Spleen (tissue), 11 donors: ENCODE results near the gene PLA2G4E. TPM values are rescaled to one million over a fixed set of nuclear protein-coding genes. Genes with fewer than 3 reads are reported as not detected.

ENCODE experiments used
- DNase-seq: peaks from one replicate; pipeline ENCODE4 v3.0.0-alpha.2; 2020
- H3K27ac ChIP-seq, 8 donors: fragments of 200-600 bp; sonication (generic) in 7 of 8; 1 replicate in 4 of 8; 2 replicates in 4 of 8; pipeline versions ENCODE4 v1.5.0 to v1.8.0; 2016 to 2021; ENCODE audit warnings: inconsistent platforms in 4 of 8, mild to moderate bottlenecking in 4 of 8, moderate library complexity in 1 of 8
- H3K27me3 ChIP-seq, 7 donors: fragments of 200-600 bp; sonication (generic) in 6 of 7; replicated peaks in 1 of 7; 1 replicate in 4 of 7; 2 replicates in 3 of 7; pipeline versions ENCODE4 v1.5.0 to v1.8.0; 2016 to 2021; ENCODE audit warnings: inconsistent platforms in 3 of 7, mild to moderate bottlenecking in 1 of 7
- H3K36me3 ChIP-seq, 6 donors: fragments of 200-600 bp; sonication (generic) in 5 of 6; 1 replicate in 4 of 6; 2 replicates in 2 of 6; pipeline versions ENCODE4 v1.5.0 to v1.8.0; 2016 to 2021; ENCODE audit warnings: inconsistent platforms in 2 of 6
- H3K4me1 ChIP-seq, 6 donors: fragments of 200-600 bp; sonication (generic) in 5 of 6; 1 replicate in 3 of 6; 2 replicates in 3 of 6; pipeline versions ENCODE4 v1.5.0 to v1.8.0; 2016 to 2021; ENCODE audit warnings: inconsistent platforms in 3 of 6
- H3K4me3 ChIP-seq, 8 donors: fragments of 200-600 bp; sonication (generic) in 7 of 8; 1 replicate in 4 of 8; 2 replicates in 4 of 8; pipeline versions ENCODE4 v1.5.0 to v1.8.0; 2016 to 2021; ENCODE audit warnings: inconsistent platforms in 4 of 8, mild to moderate bottlenecking in 4 of 8, moderate library complexity in 2 of 8
- H3K9me3 ChIP-seq, 8 donors: fragments of 200-600 bp; sonication (generic) in 7 of 8; 1 replicate in 4 of 8; 2 replicates in 4 of 8; pipeline versions ENCODE4 v1.5.0 to v1.8.0; 2016 to 2021; ENCODE audit warnings: inconsistent platforms in 4 of 8
- POLR2A ChIP-seq, 3 donors: fragments of 450-650 bp; IDR thresholded peaks; one replicate each; pipeline ENCODE4 v1.5.1; 2017; ENCODE audit warnings: antibody characterized with exemption in 3 of 3, mild to moderate bottlenecking in 1 of 3
- POLR2AphosphoS5 ChIP-seq, 3 donors: sonication (generic); formaldehyde crosslinking; IDR thresholded peaks; one replicate each; pipeline ENCODE4 v1.5.1; 2017; ENCODE audit warnings: antibody characterized with exemption in 3 of 3
- WGBS, 5 donors: extraction: QIAGEN DNeasy Blood & Tissue Kit in 3 of 5; methylation state at CpG; one replicate each; pipeline versions ENCODE4 v1.1.5 to v1.1.7; 2013 to 2018; 5-methylcytosine and 5-hydroxymethylcytosine counted together
- intact Hi-C: fragments of 100-400 bp; cut with DNase I; formaldehyde crosslinking; loops from one replicate; pipeline ENCODE4 v1.15.0; 2023; ENCODE audit warnings: low total_unique reads
- polyA plus RNA-seq, 3 donors: library from polyadenylated mRNA; stranded (reverse); fragments of 200-250 nt; gene quantifications; one replicate each; pipeline ENCODE4 v1.2.1, GENCODE V29; 2013
- total RNA-seq, 7 donors: library from RNA; depleted of rRNA in 3 of 7; stranded (reverse); fragments of >200 nt in 3 of 7; fragmentation: NEBNext Ultra II Directional in 4 of 7; extraction: Animal tissue kit (Norgen Biotek cat#: 25700) in 4 of 7; gene quantifications; one replicate each; pipeline versions ENCODE4 v1.1.0 to v1.2.1, GENCODE V29; 2016 to 2021
- TF ChIP-seq, protein P1 (sequence below), 11 experiments: fragments of 200-600 bp in 7 of 11; fragments of 450-650 bp in 4 of 11; sonication (generic) in 4 of 11; IDR thresholded peaks in 8 of 11; conservative IDR thresholded peaks in 3 of 11; 1 replicate in 7 of 11; 2 replicates in 4 of 11; pipeline versions ENCODE4 v1.4.0 to v1.8.0; 2016 to 2021; ENCODE audit warnings: antibody characterized with exemption in 11 of 11, inconsistent platforms in 4 of 11, mild to moderate bottlenecking in 1 of 11
- donor health status: healthy with polysubstance abuse.
- donor health status: DM: no; HTN: no; CAD: no; lungs with moderate emphysema.
- donor health status: DM: no; HTN: no; CAD: no.
- donor health status: Bipolar disorder and iron deficiency.
- donor health status: healthy.
- donor health status: DM: no; HTN: no; CAD: no.
- donor health status: DM: yes; HTN: yes; CAD: no.

Gene PLA2G4E
- total and polyA plus RNA-seq, 10 donors = not detected

DNA sequence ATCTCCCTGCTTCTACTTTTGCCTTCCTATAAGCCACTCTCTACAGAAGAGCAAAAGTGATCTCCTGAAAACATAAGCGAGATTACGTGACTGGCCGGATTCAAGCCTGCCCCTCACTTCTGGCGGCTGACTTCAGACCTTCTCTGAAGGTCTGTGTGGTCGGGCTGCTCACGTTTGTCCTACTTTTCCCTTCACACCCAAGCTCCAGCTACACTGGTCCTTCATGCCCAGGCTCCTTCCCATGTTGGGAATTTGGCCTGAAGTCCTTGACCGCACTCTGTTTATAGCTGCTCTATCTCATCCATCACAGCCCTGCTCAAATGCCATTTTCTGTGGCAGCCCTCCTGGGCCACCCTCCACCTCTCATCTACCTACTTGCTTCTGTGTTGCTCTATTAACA, 6.7 kb upstream of the PLA2G4E start:
- no peaks in the 10 kb centered on the region for H3K27me3 ChIP-seq
- no peak overlapping the region for H3K4me3 ChIP-seq
- peaks cover 0 to 9% (median 0%) of the 10 kb centered on the region in 8 donors for H3K9me3 ChIP-seq
- intact Hi-C loops = no loop called here
- TF ChIP-seq, protein P1, sequence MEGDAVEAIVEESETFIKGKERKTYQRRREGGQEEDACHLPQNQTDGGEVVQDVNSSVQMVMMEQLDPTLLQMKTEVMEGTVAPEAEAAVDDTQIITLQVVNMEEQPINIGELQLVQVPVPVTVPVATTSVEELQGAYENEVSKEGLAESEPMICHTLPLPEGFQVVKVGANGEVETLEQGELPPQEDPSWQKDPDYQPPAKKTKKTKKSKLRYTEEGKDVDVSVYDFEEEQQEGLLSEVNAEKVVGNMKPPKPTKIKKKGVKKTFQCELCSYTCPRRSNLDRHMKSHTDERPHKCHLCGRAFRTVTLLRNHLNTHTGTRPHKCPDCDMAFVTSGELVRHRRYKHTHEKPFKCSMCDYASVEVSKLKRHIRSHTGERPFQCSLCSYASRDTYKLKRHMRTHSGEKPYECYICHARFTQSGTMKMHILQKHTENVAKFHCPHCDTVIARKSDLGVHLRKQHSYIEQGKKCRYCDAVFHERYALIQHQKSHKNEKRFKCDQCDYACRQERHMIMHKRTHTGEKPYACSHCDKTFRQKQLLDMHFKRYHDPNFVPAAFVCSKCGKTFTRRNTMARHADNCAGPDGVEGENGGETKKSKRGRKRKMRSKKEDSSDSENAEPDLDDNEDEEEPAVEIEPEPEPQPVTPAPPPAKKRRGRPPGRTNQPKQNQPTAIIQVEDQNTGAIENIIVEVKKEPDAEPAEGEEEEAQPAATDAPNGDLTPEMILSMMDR (IDR thresholded peaks at IDR 0.05 in 8 of 11, conservative IDR thresholded peaks at IDR 0.05 in 3 of 11) = no peak
- no peak for TF ChIP-seq POLR2AphosphoS5 (IDR thresholded peaks at IDR 0.05)
- no peak for TF ChIP-seq POLR2A (IDR thresholded peaks at IDR 0.05)
- no peaks in the 10 kb centered on the region for H3K4me1 ChIP-seq
- no peak overlapping the region for H3K27ac ChIP-seq
- H3K36me3 ChIP-seq = no peaks in the 10 kb centered on the region
- DNase-seq = no peak
- WGBS, 5 donors = 77 to 85% (median 83%) methylated on average over 7 of the region's 7 CpGs

DNA sequence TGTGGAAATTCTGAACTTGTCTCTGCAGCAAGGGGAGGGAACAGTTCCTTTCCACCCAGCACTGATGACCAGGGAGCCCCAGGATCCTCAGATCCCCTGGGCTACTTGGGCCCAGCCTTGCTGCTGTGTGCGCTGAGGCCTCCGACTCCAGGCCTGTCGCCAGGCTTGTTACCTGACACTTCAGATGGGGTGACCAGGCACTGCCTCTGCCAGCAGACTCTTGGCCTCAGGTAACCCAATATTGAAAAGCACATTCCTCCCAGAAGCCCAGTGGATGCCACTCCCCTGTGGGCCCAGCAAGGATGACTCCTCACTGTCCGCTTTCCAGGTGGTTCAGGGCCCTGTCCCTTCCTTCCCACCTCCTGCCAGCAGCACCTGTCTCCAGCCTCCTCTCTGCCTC, 3.5 kb upstream of the PLA2G4E start:
- WGBS, 5 donors = 72 to 97% (median 95%) methylated on average over 3 to 4 of the region's 4 CpGs
- TF ChIP-seq POLR2A (IDR thresholded peaks at IDR 0.05) = no peak
- TF ChIP-seq, protein P1 (IDR thresholded peaks at IDR 0.05 in 8 of 11, conservative IDR thresholded peaks at IDR 0.05 in 3 of 11) = no peak
- no peak for TF ChIP-seq POLR2AphosphoS5 (IDR thresholded peaks at IDR 0.05)
- no peak for DNase-seq
- Histone ChIP-seq H3K27ac (no peak overlapping the region), H3K4me1 (no peaks in the 10 kb centered on the region), H3K4me3 (no peak overlapping the region), H3K36me3 (no peaks in the 10 kb centered on the region), H3K27me3 (peaks cover 0 to 6% (median 0%) of the 10 kb centered on the region in 7 donors), H3K9me3 (peaks cover 0 to 9% (median 0%) of the 10 kb centered on the region in 8 donors)
- intact Hi-C loops = no loop called here

DNA sequence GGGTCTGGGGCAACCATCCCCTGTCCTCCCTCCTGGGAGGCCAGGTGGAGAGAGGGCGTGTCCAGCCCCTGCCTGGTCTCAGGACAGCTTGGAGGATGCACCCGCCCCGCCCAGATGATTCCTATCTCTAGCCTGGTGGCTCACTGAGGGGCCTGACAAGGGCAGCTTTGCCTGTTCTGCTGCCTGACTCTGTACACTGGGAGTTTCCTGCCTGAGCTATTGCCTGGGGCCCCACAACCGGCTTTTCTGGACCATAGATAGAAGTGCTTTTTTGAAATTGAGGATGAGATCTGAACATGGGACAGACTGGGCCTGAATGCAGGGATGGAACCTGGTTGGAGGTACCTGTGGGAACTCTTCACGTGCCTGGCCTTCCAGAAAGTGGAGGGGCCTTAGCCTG, 751 bp upstream of the PLA2G4E start:
- H3K4me1 ChIP-seq = no peaks in the 10 kb centered on the region
- DNase-seq = peak; percentile 15
- no peak overlapping the region for H3K4me3 ChIP-seq
- H3K27ac ChIP-seq = no peak overlapping the region
- intact Hi-C loops = no loop called here
- H3K27me3 ChIP-seq = peaks cover 0 to 6% (median 0%) of the 10 kb centered on the region in 7 donors
- no peaks in the 10 kb centered on the region for H3K36me3 ChIP-seq
- TF ChIP-seq, protein P1 (IDR thresholded peaks at IDR 0.05 in 8 of 11, conservative IDR thresholded peaks at IDR 0.05 in 3 of 11) = no peak
- TF ChIP-seq POLR2AphosphoS5 (IDR thresholded peaks at IDR 0.05) (no peak), POLR2A (IDR thresholded peaks at IDR 0.05) (no peak)
- WGBS, 5 donors = 80 to 95% (median 86%) methylated on average over 5 of the region's 5 CpGs
- H3K9me3 ChIP-seq = peaks cover 0 to 9% (median 0%) of the 10 kb centered on the region in 8 donors

DNA sequence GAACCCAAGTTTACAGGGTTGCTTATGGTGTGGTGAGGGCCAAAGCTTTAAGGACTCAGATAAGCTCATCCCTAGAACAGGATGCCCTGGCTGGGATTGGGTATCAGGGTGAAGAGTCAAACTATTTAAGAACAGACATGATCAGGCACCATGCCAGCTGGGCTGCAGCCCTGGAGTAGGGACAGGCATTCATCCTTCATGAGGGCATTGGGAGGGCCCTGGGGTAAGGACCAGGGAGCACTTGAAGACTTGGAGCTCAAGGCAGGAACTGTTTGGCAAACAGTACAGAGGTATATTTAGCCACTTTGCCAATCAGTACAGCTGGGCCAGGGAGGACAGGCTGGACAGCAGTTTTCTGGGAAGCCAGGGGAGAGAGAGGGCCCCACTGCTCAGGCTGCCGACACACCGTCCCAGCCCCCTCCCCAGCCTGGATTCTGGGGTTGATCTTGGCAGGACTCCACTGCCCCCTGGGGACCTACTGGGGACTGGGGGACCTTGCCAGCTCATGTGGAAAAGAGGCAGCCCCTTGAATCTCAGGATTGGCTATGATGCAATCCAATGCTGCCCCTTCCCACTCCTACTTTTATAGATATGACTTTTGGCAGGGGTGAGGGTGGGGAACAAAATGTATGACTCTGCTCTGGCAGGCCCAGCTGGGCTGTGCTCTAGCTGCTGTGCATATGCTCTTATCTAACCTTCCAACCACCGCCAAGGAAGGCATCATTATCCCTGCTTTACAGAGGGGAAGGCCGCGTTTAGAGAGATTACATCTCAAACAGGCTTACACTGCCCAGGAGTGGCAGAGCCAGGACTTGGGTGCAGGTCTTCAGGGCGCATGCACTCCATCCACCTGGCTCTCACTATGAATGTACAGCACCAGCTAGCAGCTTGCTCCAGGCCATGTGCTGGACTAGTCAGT, 2.3 kb downstream of the PLA2G4E start:
- peaks cover 0 to 6% (median 0%) of the 10 kb centered on the region in 7 donors for H3K27me3 ChIP-seq
- intact Hi-C loops = no loop called here
- no peak for TF ChIP-seq POLR2A (IDR thresholded peaks at IDR 0.05)
- H3K4me3 ChIP-seq = no peak overlapping the region
- no peaks in the 10 kb centered on the region for H3K4me1 ChIP-seq
- no peak overlapping the region for H3K27ac ChIP-seq
- peaks cover 0 to 9% (median 0%) of the 10 kb centered on the region in 8 donors for H3K9me3 ChIP-seq
- 69 to 88% (median 82%) methylated on average over 3 to 6 of the region's 6 CpGs for WGBS, 5 donors
- DNase-seq = peak; percentile 19
- no peaks in the 10 kb centered on the region for H3K36me3 ChIP-seq
